ENCODE results near the gene PLLP.

DNA sequence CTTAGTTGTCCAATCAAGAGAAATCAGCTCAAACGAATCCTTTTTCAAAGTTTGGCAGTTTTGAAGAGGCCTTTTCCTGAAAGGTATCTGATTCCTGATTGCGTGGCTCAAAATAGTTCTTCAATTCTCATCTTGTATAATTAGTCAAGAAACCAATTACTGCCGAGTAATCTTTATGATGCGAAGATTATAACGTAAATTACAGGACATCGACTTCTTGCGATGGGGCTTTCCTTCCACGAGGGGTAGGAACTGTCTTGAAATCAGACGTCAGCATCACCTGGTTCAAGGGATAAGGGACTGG, 40.1 kb downstream of the PLLP start:
- TF ChIP-seq CTCF (IDR thresholded peaks at IDR 0.05) (no peak), POLR2A (IDR thresholded peaks at IDR 0.05) (no peak), POLR2AphosphoS5 (IDR thresholded peaks at IDR 0.05) (no peak)

Measured in prostate gland (tissue), 2 donors.